Measurements from ENCODE around the gene TTC39C. TPM values are rescaled to one million over a fixed set of nuclear protein-coding genes. Genes with fewer than 3 reads are reported as not detected.
A peak's percentile ranks its signal among the peaks of the same experiment; 100 is the strongest.

The TTC39C gene
- total RNA-seq, 1 experiment from 2014 or later: 14.7 TPM

DNA sequence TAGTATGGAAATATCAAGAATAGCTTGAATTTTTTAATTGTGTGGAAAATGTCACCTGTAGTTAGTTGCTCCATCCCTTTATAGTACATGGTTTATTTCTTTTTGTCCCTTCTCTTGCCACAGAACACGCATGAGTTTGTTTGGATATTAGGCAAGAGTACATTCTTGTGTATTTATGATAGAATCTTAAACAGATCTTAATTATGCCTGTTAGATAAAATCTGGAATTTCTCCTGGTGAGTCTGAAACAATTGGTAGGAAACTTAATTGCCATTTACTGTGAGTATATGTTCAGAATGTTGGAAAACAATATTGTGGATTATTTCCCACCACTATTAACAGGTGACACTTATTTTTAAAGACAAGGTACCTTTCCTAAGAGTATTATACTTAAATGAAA, 94.1 kb downstream of the TTC39C start:
- no peaks in the 10 kb centered on the region for H3K36me3 ChIP-seq
- no peak for DNase-seq (ENCODE audit: low read depth in 1 of 2, low spot score in 2 of 2)
- 0 out of 2 replicates have a peak, but pooled peaks cover 3% of the 10 kb centered on the region for H3K4me1 ChIP-seq (replicated peaks)
- no peak overlapping the region for H3K4me3 ChIP-seq
- H3K27ac ChIP-seq: no peak overlapping the region
- no peaks in the 10 kb centered on the region for H3K27me3 ChIP-seq (replicated peaks)
- H3K9me3 ChIP-seq (replicated peaks): no peaks in the 10 kb centered on the region

- Histone ChIP-seq H3K27ac (no peak overlapping the region), H3K27me3 (replicated peaks) (no peaks in the 10 kb centered on the region), H3K4me1 (replicated peaks) (no peaks in the 10 kb centered on the region), H3K4me3 (no peak overlapping the region), H3K36me3 (no peaks in the 10 kb centered on the region), H3K9me3 (replicated peaks) (no peaks in the 10 kb centered on the region)
- no peak for DNase-seq (ENCODE audit: low read depth in 1 of 2, low spot score in 2 of 2)
Measured at GRCh38 chr18:24111936-24112335, 97.4 kb downstream of the TTC39C start.

DNA sequence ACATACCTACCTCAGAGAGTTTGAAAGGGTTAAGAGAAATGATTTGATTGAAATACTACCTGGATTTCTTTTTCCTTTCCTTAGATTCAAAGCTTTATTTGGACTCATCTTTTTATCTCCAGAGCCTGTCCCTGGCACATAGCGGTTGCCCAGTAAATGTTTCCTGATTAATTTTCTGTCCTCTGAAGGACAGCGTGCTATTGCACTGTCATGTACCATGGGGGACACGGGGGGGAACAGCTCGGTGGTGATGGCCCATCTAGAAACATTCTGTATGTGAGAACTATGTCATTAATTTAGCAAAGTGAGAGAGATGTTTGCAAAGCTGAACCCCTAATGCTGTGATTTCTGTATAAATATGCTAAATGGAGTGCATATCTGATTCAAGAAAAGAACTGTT, 97.9 kb downstream of the TTC39C start:
- H3K4me3 ChIP-seq: no peak overlapping the region
- H3K27me3 ChIP-seq (replicated peaks): no peaks in the 10 kb centered on the region
- no peak for DNase-seq (ENCODE audit: low read depth in 1 of 2, low spot score in 2 of 2)
- H3K36me3 ChIP-seq: no peaks in the 10 kb centered on the region
- no peak overlapping the region for H3K27ac ChIP-seq
- no peaks in the 10 kb centered on the region for H3K4me1 ChIP-seq (replicated peaks)
- no peaks in the 10 kb centered on the region for H3K9me3 ChIP-seq (replicated peaks)

DNA sequence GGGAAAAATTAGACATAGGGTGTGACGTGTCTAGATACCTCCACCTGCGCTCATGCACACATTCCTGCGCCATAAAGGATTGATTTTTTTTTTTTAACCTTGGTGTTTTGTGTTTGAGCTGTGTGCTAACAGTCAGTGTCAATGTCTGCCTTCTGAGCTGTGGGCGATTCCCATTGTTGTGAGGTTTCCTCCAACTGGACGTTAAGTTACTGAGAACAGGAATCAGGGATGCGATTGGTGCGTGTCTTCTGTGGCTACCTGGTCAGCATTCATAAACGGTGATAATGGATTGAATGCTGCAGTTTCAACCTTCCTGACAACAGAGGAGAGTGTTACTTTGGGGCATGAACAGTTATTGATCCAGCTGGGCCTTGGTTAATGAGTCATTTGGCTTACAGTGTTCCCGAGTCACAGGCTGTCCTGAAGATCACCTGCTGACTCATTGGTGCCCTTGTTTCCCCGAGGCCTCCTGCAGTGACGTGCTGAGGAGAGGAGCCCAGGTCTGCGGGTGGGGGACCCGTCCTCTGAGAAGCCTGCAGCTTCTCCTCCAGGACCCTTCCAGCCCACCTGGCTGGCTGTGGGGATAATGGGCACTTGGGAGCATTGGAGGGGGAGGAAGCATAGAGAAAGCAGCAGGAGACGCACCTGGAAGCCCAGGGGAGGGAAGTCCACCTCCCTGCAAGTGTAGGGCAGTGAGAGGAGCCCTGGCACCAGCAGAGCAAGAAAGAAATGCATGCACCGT, 98.5 kb downstream of the TTC39C start:
- no peaks in the 10 kb centered on the region for H3K36me3 ChIP-seq
- H3K4me3 ChIP-seq: no peak overlapping the region
- H3K27ac ChIP-seq: no peak overlapping the region
- no peaks in the 10 kb centered on the region for H3K27me3 ChIP-seq (replicated peaks)
- no peak for DNase-seq (ENCODE audit: low read depth in 1 of 2, low spot score in 2 of 2)
- no peaks in the 10 kb centered on the region for H3K9me3 ChIP-seq (replicated peaks)
- H3K4me1 ChIP-seq (replicated peaks): no peaks in the 10 kb centered on the region

DNA sequence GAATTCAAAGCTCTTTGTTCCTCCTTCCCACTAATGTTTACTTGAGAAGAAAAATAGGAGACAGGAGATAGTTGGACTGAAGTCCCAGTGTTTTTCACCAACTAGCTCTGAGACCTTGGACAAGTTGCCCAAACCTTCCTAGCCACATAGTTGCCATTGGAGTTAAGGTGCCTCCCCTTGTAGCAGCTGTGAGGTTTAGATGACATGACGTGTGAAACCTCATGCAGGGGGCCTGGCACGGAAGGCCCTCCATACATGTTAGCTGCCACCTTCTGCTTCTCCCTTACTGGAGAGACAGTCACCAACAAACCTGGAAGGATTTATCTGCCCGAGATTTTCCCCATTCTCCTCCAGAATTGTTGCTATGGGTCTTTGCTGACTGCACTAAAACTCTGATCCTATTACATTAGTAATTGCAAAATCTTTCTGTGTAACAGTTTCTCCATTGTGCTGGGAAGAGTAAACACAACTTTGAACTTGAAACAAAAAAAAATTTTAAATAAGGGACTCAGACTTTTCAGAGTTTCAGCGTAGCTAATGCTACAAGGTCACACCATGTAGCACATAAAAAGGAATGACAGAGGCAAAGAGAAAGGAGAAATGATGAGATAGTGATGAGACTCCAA, 100.5 kb downstream of the TTC39C start:
- H3K27ac ChIP-seq: no peak overlapping the region
- DNase-seq (ENCODE audit: low read depth in 1 of 2, low spot score in 2 of 2): no peak
- no peak overlapping the region for H3K4me3 ChIP-seq
- H3K9me3 ChIP-seq (replicated peaks): no peaks in the 10 kb centered on the region
- no peaks in the 10 kb centered on the region for H3K27me3 ChIP-seq (replicated peaks)
- H3K36me3 ChIP-seq: 0 out of 2 replicates have a peak, but pooled peaks cover 4% of the 10 kb centered on the region
- H3K4me1 ChIP-seq (replicated peaks): no peaks in the 10 kb centered on the region

GRCh38 chr18:24115628-24116027, 101.1 kb downstream of the TTC39C start:
- DNase-seq (ENCODE audit: low read depth in 1 of 2, low spot score in 2 of 2): no peak
- 0 out of 2 replicates have a peak, but pooled peaks cover 4% of the 10 kb centered on the region for H3K36me3 ChIP-seq

DNA sequence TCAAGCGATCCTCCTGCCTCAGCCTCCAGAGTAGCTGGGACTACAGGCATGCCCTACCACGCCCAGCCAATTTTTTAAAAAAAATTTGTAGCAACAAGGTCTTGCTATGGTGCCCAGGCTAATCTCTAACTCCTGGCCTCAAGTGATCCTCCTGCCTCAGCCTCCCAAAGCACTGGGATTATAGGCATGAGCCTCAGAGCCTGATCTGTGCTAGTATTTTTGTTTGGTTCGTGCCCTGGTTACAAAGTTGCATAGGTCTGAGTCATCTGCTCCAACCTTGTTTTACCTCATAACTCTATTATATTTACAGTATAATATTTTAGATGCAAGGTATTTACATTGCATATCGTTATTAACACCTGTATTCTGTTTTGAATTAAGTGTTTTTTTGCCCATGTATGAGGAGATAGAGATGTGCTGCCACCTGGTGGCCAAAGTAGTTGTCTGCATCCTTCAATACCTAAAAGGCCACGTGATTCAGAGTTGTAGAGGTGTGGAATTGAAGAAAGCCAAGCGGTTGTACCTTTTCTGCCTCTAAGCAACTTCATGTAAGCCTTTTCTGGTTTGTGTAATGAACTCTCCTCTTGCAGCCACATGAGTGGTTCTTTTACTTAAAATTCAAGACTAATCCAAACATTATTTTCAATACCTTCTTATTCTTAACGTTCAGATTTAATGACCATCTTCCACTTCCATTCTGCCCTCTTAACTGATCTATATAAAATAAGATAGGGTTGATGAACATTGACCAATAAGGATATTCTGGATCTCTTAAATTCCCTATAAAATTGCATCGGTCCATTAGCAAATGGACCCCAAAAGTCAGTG, 104.4 kb downstream of the TTC39C start:
- no peaks in the 10 kb centered on the region for H3K27me3 ChIP-seq (replicated peaks)
- H3K4me1 ChIP-seq (replicated peaks): no peaks in the 10 kb centered on the region
- H3K4me3 ChIP-seq: no peak overlapping the region
- H3K36me3 ChIP-seq: 0 out of 2 replicates have a peak, but pooled peaks cover 4% of the 10 kb centered on the region
- no peak overlapping the region for H3K27ac ChIP-seq
- peak; percentile 42 to 53 for DNase-seq (ENCODE audit: low read depth in 1 of 2, low spot score in 2 of 2)
- H3K9me3 ChIP-seq (replicated peaks): no peaks in the 10 kb centered on the region

More at GRCh38 chr18:24115628-24116027, 101.1 kb downstream of the TTC39C start:
- Histone ChIP-seq H3K4me3 (no peak overlapping the region), H3K27ac (no peak overlapping the region), H3K4me1 (replicated peaks) (no peaks in the 10 kb centered on the region), H3K9me3 (replicated peaks) (no peaks in the 10 kb centered on the region), H3K27me3 (replicated peaks) (no peaks in the 10 kb centered on the region)

DNA sequence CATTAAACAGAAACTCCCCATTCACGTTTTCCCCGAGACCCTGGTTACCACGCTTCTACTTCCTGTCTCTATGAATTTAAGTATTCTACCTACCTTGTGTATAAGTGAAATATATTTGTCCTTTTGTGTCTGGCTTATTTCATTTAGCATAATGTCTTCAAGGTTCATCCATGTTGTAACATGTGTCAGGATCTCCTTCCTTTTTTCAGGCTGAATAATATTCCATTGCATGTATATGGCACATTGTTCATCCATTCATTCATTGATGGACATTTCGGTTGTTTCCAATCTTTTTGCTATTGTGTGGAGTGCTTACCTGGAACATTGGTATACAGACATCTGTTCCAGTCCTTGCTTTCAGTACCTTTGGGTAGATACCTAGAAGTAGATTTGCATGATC, 106.1 kb downstream of the TTC39C start:
- Histone ChIP-seq H3K9me3 (replicated peaks) (no peaks in the 10 kb centered on the region), H3K27me3 (replicated peaks) (no peaks in the 10 kb centered on the region), H3K36me3 (0 out of 2 replicates have a peak, but pooled peaks cover 4% of the 10 kb centered on the region), H3K4me1 (replicated peaks) (no peaks in the 10 kb centered on the region), H3K4me3 (no peak overlapping the region), H3K27ac (no peak overlapping the region)
- DNase-seq (ENCODE audit: low read depth in 1 of 2, low spot score in 2 of 2): no peak

- Histone ChIP-seq H3K27ac (no peak overlapping the region), H3K9me3 (replicated peaks) (no peaks in the 10 kb centered on the region), H3K36me3 (0 out of 2 replicates have a peak, but pooled peaks cover 4% of the 10 kb centered on the region), H3K27me3 (replicated peaks) (no peaks in the 10 kb centered on the region), H3K4me3 (no peak overlapping the region), H3K4me1 (replicated peaks) (no peaks in the 10 kb centered on the region)
- no peak for DNase-seq (ENCODE audit: low read depth in 1 of 2, low spot score in 2 of 2)
Measured at GRCh38 chr18:24121625-24122024, 107.1 kb downstream of the TTC39C start.

DNA sequence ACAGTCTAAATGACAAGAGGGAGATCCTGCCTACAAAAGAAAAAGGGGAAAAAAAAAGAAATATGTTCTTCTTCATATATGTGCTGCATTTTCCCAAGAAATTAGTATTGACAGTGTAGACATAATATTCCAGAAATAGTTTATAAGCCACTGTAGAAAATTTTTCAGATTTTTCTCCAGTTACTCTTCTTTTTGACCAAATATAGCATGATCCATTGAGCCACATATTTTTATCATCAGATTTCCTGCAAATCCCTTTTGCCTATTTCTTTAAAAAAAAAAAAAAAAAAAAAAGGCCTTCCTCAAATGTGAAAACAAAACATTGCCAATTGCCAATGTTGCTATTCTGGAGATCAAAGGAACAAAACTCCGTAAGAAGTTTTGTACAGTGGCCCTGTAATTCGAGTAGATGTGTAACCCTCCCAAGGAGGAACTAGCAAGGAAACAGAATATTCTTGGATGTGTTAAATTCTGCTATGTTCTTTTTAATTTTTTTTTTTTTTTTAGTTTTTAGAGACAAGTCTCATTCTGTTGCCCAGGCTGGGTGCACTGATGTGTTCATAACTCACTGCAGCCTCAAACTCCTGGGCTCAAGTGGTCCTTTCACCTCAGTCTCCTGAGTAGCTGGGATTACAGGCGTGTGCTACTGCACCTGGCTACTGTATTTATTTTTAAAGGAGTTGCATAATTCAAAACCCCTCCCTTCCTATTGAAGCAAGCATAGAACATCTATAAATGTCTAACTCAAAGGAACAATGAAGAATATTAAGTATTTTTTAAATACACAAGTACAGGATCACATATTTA, 111.8 kb downstream of the TTC39C start:
- H3K4me1 ChIP-seq (replicated peaks): no peaks in the 10 kb centered on the region
- no peaks in the 10 kb centered on the region for H3K27me3 ChIP-seq (replicated peaks)
- no peak for DNase-seq (ENCODE audit: low read depth in 1 of 2, low spot score in 2 of 2)
- H3K27ac ChIP-seq: no peak overlapping the region
- H3K9me3 ChIP-seq (replicated peaks): no peaks in the 10 kb centered on the region
- H3K36me3 ChIP-seq: peaks cover 6% of the 10 kb centered on the region; the same call in 1 of the 2 replicates
- no peak overlapping the region for H3K4me3 ChIP-seq

DNA sequence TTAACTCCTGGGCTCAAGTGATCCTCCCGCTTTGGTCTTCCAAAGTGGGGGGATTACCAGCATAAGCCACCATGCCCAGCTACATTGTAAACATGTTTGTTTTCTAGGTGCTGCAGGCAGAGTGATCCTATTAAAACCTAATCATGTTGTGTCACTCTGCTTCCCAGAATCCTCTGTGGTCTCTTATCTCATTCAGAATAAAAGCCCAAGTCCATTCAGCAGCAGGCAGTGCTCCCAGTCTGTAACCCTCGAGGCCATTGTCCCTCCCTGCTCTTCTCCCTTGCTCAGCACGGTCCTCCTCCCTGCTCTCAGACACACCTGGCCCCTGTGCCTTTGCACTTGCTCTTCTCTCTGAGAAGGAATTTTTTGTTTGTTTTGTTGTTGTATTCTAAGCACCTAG, 113.2 kb downstream of the TTC39C start:
- no peaks in the 10 kb centered on the region for H3K27me3 ChIP-seq (replicated peaks)
- H3K9me3 ChIP-seq (replicated peaks): no peaks in the 10 kb centered on the region
- no peak overlapping the region for H3K27ac ChIP-seq
- DNase-seq (ENCODE audit: low read depth in 1 of 2, low spot score in 2 of 2): no peak
- peaks cover 10% of the 10 kb centered on the region; the same call in 1 of the 2 replicates for H3K36me3 ChIP-seq
- H3K4me3 ChIP-seq: no peak overlapping the region
- H3K4me1 ChIP-seq (replicated peaks): no peaks in the 10 kb centered on the region

DNA sequence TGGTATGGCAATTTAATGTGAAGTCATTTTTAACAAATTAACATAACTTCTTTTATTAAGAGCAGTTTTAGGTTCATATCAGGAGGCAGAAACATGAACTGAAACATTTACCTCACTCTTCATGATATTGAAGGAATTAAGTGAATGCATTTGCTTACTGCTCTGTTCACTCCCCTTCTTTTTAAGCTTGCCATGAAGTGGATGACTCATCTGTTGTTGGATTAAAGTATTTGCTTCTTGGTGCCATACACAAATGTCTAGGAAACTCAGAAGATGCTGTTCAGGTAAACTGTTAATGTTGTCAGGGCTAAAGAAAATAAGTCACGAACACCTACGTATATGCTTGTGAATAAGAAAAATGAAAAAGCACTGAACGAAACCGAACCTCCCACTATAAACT, 114.1 kb downstream of the TTC39C start:
- no peak for DNase-seq (ENCODE audit: low read depth in 1 of 2, low spot score in 2 of 2)
- H3K9me3 ChIP-seq (replicated peaks): no peaks in the 10 kb centered on the region
- no peaks in the 10 kb centered on the region for H3K4me1 ChIP-seq (replicated peaks)
- H3K27ac ChIP-seq: no peak overlapping the region
- peaks cover 10% of the 10 kb centered on the region; the same call in 1 of the 2 replicates for H3K36me3 ChIP-seq
- no peak overlapping the region for H3K4me3 ChIP-seq
- no peaks in the 10 kb centered on the region for H3K27me3 ChIP-seq (replicated peaks)

DNA sequence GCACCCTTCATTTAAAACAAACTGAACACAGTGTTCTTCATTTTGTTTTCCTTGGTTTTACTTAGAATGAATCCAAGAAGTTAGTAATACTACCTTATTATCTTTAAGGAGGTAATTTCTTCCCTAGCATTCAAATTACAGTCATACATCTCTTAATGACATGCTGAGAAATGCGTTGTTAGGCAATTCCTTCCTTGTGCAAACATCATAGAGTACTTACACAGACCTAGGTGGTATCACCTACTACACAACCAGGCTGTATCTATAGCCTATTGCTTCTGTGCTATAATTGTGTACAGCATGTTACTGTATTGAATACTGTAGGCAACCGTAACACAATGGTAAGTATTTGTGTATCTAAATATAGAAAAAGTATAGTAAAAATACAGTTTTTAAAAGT, 115.9 kb downstream of the TTC39C start:
- H3K4me3 ChIP-seq: no peak overlapping the region
- H3K9me3 ChIP-seq (replicated peaks): no peaks in the 10 kb centered on the region
- H3K36me3 ChIP-seq: peaks cover 10% of the 10 kb centered on the region; the same call in 1 of the 2 replicates
- DNase-seq (ENCODE audit: low read depth in 1 of 2, low spot score in 2 of 2): no peak
- no peaks in the 10 kb centered on the region for H3K27me3 ChIP-seq (replicated peaks)
- no peaks in the 10 kb centered on the region for H3K4me1 ChIP-seq (replicated peaks)
- H3K27ac ChIP-seq: no peak overlapping the region

Data from SJSA1 (cell line).